GM12874 (cell line): Measurements from ENCODE around the gene IFNA16.
"Not testable (repeated sequence)": the region's sequence is repeated elsewhere in the genome, so short reads cannot be mapped to it uniquely, and the experiment has no call there.

ENCODE experiments used
- TF ChIP-seq, protein P1 (sequence below): IDR thresholded peaks from 2 replicates; pipeline ENCODE4 v1.5.1; 2011; ENCODE audit warnings: low read depth, mild to moderate bottlenecking, control low read depth, low read length, moderate library complexity; ENCODE audit not compliant: insufficient read depth

IFNA16 gene

DNA sequence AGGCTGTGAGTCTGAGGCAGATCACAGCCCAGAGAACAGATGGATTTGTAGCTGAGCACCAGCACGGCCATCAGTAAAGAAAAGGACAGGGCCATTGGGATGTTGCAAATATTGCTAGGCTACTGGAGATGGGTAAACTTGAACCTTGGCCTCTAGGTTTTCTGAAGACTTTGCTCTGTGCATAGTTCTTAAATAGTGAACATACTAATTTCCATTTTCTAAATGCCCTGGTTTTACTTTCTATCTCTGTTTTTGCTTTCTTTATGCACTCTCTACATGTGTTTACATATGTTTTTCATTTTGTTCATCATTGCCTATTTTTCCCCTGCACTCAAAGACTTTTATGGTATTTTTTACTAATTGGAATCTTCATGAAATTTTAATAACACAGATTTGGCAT, at the start of gene IFNA16:
TSS of gene IFNA16 (minus strand) at position 101 of the 400 bp plus-strand sequence. CDS start at position 95, 6 bp downstream.
- TF ChIP-seq, protein P1, sequence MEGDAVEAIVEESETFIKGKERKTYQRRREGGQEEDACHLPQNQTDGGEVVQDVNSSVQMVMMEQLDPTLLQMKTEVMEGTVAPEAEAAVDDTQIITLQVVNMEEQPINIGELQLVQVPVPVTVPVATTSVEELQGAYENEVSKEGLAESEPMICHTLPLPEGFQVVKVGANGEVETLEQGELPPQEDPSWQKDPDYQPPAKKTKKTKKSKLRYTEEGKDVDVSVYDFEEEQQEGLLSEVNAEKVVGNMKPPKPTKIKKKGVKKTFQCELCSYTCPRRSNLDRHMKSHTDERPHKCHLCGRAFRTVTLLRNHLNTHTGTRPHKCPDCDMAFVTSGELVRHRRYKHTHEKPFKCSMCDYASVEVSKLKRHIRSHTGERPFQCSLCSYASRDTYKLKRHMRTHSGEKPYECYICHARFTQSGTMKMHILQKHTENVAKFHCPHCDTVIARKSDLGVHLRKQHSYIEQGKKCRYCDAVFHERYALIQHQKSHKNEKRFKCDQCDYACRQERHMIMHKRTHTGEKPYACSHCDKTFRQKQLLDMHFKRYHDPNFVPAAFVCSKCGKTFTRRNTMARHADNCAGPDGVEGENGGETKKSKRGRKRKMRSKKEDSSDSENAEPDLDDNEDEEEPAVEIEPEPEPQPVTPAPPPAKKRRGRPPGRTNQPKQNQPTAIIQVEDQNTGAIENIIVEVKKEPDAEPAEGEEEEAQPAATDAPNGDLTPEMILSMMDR, result not testable (repeated sequence)

DNA sequence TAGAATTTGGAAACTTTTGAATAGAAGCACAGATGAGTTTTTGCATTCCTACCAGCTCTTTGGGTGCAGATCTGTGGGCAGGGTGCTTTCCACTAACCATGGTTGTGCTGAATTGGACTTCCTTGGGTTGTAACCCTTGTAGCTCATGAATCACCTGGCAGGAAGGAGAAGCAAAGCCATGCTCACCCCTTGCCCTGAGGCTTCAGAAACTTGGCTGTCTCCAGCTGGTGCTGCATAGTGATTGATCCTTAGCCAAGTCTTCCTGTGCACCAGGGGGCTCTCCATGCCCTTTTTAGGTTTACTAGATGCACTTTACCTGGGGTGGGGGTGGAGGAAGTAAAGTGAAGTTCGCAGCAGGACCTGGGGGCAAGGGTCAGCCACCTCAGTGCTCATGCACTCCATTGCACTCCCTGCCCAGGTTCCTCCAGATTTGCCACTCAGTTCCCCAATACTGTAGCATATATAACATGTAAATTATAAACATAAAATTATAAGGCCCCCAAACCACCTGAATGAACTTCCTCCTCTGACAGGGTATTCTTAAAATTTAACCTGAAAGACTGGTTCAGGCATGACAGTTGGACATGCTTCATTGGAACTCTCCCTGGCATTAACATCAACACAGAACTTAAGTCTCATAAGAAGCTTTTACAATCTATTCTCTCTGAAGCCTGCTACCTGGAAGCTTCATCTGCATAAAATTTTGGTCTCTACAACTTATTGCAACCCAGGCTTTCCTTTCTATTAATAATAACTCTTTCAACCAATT, 48.5 kb upstream of the IFNA16 start:
- TF ChIP-seq, protein P1, result no peak

DNA sequence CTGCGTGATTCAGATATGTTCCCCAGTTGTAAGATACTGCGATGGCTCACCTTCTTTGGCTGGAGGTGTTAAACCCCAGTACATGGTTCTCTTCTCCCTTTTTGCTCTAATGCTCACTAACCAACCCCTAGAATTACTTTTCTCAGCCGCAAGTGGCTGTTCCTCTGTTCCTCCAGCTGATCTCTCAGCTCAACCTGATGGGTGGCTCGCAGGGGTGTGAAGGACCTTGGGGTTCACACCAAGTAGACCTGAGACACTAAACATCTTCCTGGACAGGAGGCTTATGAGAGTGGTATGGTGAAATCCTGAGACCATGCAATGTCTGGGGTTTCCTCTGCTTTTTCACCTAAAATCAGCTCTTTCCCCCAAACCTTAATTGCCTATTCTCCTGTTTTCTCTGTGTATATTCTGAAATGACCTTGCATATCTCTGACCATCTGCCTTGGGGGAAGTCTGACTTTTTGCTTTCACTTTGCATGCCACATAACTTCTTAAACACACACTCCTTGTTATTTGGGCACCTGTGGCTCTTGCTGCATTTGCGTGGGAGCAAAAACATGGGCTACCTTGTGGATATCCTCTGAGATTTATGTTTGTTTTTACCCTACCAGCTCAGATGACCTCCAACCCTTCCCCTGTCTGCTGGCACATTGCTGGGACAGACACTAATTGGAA, 38.6 kb upstream of the IFNA16 start:
- TF ChIP-seq, protein P1, result no peak

DNA sequence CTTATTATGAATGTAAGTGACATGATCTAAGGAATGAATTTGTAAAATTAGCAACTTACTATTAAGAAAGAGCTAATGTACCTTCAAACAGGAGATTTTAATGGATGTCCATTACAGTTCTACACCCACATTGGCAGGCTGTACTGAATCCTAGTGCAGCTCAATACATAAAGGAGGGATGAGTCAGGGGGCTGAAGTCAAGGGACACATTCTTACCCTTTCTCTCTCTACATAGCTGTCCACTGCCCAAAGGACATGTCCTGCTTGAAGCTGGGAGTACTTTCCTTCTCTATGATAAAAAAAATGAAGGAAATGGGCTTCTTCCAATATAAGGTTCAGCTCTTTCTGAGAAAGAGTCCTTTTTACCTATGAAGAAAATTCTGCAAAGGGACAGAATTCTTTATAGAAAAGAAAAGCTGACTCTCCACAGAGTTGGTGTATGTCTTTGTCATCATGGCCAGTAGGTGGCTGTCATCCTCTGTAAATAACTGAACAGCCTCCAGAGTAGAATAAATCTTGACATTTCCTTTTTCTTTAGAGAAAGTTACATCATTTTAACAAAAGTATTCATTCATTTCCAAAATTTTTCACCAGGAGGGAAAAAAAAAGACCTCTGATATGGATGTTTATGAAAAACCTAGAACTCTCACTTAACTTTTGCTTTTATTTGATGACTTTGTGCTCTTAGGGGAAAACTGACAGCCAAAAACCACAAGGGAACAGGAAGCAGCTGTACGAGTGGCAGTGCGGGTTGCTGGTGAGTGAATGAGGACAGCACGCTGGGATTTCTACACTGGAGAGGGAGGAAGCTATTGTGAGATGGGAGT, 35.8 kb upstream of the IFNA16 start:
- TF ChIP-seq, protein P1, result peak; percentile 52; the same call in 1 of the 2 replicates

DNA sequence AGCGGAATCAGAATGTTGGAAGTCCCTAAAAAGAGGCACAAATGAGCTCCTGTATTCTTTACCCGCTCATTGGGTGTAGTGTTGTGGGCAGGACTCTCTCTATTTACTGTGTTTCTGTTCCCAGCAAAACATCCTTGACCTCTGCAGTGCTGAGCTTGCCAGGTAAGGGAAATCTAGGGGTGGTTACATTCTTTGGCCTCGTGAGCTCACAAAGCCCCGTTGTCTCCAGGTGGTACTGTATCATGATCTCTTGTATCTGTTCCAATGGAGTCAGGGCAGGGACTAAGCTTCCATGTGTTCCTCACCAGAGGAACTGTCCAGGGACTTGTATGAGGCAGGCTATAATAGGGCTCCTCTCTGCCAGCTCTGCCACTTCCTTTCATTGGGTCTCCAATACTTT, 34.5 kb upstream of the IFNA16 start:
- TF ChIP-seq, protein P1, result no peak

DNA sequence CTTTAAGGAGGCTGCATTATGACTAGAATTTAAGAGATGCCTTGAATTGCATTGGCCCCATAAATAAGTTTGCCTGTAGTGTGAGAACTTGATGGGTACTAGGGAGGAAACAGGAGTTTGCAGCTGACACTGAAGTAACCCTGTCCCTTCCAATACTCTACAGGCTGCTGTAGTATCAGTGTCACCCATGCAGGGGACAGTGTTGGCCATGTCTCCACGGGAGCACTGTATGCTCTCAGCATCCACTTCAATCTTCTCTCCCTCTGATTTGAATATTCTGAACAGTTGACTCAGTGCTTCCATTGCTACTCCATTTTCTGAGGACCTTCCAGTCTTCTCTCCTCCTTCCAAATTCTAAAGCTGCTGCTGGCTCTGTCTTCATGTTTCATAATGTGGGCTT, 34.1 kb upstream of the IFNA16 start:
- TF ChIP-seq, protein P1, result no peak

DNA sequence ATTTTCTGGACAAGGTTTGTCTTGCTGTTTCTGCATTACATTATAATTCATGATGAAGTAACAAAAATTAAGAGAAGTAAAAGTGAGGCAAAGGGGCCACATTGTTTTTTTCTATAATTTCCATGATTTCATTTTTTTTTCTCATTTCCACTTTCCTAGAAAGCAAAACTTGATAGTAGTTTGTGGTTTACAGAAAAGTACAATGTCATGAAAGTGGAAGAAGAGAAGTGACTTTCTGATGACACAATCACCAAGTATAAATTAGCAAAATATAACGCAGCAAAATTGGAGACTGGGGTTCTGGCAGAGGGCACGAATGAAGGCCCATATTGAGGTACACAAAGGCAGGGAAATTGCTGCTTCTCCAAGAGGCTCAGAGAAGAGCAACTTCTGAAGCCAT, 27.7 kb upstream of the IFNA16 start:
- TF ChIP-seq, protein P1, result no peak
